Osteocyte (in vitro differentiated cells): ENCODE data around the gene IKZF1. TPM values are rescaled to one million over a fixed set of nuclear protein-coding genes. Genes with fewer than 3 reads are reported as not detected.

ENCODE experiments used
- DNase-seq: peaks from one replicate; pipeline ENCODE4 v3.0.0; 2021; ENCODE audit warnings: mixed read lengths; ENCODE audit not compliant: unreplicated experiment; ENCODE audit errors: extremely low spot score
- H3K27ac Mint-ChIP-seq: one replicate; pipeline ENCODE4 v1.8.0; 2021; ENCODE audit warnings: mild to moderate bottlenecking, mixed read lengths; ENCODE audit not compliant: unreplicated experiment
- H3K27me3 Mint-ChIP-seq: one replicate; pipeline ENCODE4 v1.8.0; 2021; ENCODE audit warnings: mixed read lengths; ENCODE audit not compliant: unreplicated experiment
- H3K36me3 Mint-ChIP-seq: one replicate; pipeline ENCODE4 v1.8.0; 2021; ENCODE audit warnings: mixed read lengths; ENCODE audit not compliant: unreplicated experiment
- H3K4me1 Mint-ChIP-seq: one replicate; pipeline ENCODE4 v1.8.0; 2021; ENCODE audit warnings: mixed read lengths; ENCODE audit not compliant: unreplicated experiment
- H3K4me3 Mint-ChIP-seq: one replicate; pipeline ENCODE4 v1.8.0; 2021; ENCODE audit warnings: mild to moderate bottlenecking, moderate library complexity, mixed read lengths; ENCODE audit not compliant: unreplicated experiment
- H3K9me3 Mint-ChIP-seq: one replicate; pipeline ENCODE4 v1.8.0; 2021; ENCODE audit warnings: mixed read lengths; ENCODE audit not compliant: unreplicated experiment
- CTCF ChIP-seq: fragments of 200-600 bp; sonication (generic); IDR thresholded peaks from 2 replicates; pipeline ENCODE4 v1.5.0; 2021; ENCODE audit warnings: antibody characterized with exemption, mild to moderate bottlenecking, moderate library complexity
- total RNA-seq: library from RNA; stranded (reverse); gene quantifications from 2 replicates; pipeline ENCODE4 v1.2.1, GENCODE V29; 2021

Gene IKZF1
- total RNA-seq, 1 donor from 2014 or later: not detected

DNA sequence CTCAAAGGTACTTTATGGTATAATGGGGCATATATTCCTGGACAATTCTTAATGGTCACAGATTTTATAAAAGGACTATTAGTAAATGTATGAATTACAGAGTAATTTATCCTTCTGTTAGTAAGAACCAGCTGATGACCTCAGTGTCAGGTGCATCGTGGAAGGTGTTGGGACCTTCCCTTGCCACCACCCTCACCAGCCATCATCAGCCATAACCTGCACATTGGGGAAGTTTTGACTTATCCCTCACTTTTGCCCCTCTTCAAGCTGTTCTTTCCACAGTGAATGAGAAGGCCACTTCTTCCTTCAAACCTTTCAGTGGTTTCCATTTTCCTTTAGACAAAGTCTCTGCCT, 93.4 kb downstream of the IKZF1 start:
- Mint-ChIP-seq H3K9me3 (no peaks in the 10 kb centered on the region), H3K4me1 (no peaks in the 10 kb centered on the region), H3K27me3 (peaks cover 20% of the 10 kb centered on the region), H3K4me3 (no peak overlapping the region), H3K27ac (no peak overlapping the region), H3K36me3 (no peaks in the 10 kb centered on the region)
- TF ChIP-seq CTCF: no peak
- no peak for DNase-seq

DNA sequence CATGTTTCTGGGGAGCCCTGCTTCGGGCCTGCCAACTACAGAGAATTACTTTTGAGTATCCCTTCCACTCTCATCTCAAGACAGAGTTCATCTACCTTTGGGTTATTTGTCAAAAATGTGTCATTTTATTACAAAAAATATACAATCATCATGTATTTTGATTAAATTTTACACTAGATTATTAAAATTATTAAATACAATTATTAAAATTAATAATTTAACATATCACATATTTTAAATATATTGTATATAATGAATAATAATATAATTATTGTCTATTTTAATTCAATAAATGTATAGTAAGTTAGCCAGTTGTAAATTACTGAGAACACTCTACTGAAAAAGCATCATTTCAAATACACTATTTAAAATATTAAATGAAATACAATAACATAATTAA, 94.7 kb downstream of the IKZF1 start:
- H3K36me3 Mint-ChIP-seq: no peaks in the 10 kb centered on the region
- TF ChIP-seq CTCF: no peak

GRCh38 chr7:50399635-50400034, 95.1 kb downstream of the IKZF1 start:
- Mint-ChIP-seq H3K9me3 (no peaks in the 10 kb centered on the region), H3K4me3 (no peak overlapping the region), H3K4me1 (no peaks in the 10 kb centered on the region), H3K27ac (no peak overlapping the region), H3K36me3 (no peaks in the 10 kb centered on the region), H3K27me3 (peaks cover 28% of the 10 kb centered on the region)
- no peak for TF ChIP-seq CTCF
- no peak for DNase-seq

More for the DNA sequence above, 94.7 kb downstream of the IKZF1 start:
- peaks cover 28% of the 10 kb centered on the region for H3K27me3 Mint-ChIP-seq
- H3K9me3 Mint-ChIP-seq: no peaks in the 10 kb centered on the region
- DNase-seq: no peak
- no peak overlapping the region for H3K4me3 Mint-ChIP-seq
- H3K4me1 Mint-ChIP-seq: no peaks in the 10 kb centered on the region
- H3K27ac Mint-ChIP-seq: no peak overlapping the region

DNA sequence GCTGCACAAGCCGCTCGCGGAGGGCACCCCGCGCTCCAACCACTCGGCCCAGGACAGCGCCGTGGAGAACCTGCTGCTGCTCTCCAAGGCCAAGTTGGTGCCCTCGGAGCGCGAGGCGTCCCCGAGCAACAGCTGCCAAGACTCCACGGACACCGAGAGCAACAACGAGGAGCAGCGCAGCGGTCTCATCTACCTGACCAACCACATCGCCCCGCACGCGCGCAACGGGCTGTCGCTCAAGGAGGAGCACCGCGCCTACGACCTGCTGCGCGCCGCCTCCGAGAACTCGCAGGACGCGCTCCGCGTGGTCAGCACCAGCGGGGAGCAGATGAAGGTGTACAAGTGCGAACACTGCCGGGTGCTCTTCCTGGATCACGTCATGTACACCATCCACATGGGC, 95.6 kb downstream of the IKZF1 start:
- Mint-ChIP-seq H3K27me3 (peaks cover 28% of the 10 kb centered on the region), H3K27ac (no peak overlapping the region), H3K4me3 (no peak overlapping the region), H3K36me3 (no peaks in the 10 kb centered on the region), H3K4me1 (no peaks in the 10 kb centered on the region), H3K9me3 (no peaks in the 10 kb centered on the region)
- no peak for DNase-seq
- TF ChIP-seq CTCF: no peak

GRCh38 chr7:50404392-50404791, 99.9 kb downstream of the IKZF1 start:
- no peak for DNase-seq
- no peak overlapping the region for H3K4me3 Mint-ChIP-seq
- no peak for TF ChIP-seq CTCF
- H3K36me3 Mint-ChIP-seq: no peaks in the 10 kb centered on the region
- H3K4me1 Mint-ChIP-seq: no peaks in the 10 kb centered on the region
- H3K27ac Mint-ChIP-seq: no peak overlapping the region
- peaks cover 13% of the 10 kb centered on the region for H3K27me3 Mint-ChIP-seq
- H3K9me3 Mint-ChIP-seq: no peaks in the 10 kb centered on the region
